Measurements from ENCODE around the gene TTC38.

The TTC38 gene

GRCh38 chr22:46290121-46290842, 22.5 kb downstream of the TTC38 start:
- no peak for TF ChIP-seq CTCF (IDR thresholded peaks at IDR 0.05; ENCODE audit: low read length, missing control alignments)
- no peak overlapping the region for H3K4me3 ChIP-seq (replicated peaks; ENCODE audit: low read depth, low read length)
- DNase-seq (ENCODE audit: low read depth): no peak

- no peak for TF ChIP-seq CTCF (IDR thresholded peaks at IDR 0.05; ENCODE audit: low read length, missing control alignments)
- no peak for DNase-seq (ENCODE audit: low read depth)
- H3K4me3 ChIP-seq (replicated peaks; ENCODE audit: low read depth, low read length): no peak overlapping the region
These were observed 23.3 kb downstream of the TTC38 start for GRCh38 chr22:46290843-46291785.

- H3K4me3 ChIP-seq (replicated peaks; ENCODE audit: low read depth, low read length): no peak overlapping the region
- DNase-seq (ENCODE audit: low read depth): no peak
- no peak for TF ChIP-seq CTCF (IDR thresholded peaks at IDR 0.05; ENCODE audit: low read length, missing control alignments)
These were observed 24.4 kb downstream of the TTC38 start for GRCh38 chr22:46292173-46292572.

DNA sequence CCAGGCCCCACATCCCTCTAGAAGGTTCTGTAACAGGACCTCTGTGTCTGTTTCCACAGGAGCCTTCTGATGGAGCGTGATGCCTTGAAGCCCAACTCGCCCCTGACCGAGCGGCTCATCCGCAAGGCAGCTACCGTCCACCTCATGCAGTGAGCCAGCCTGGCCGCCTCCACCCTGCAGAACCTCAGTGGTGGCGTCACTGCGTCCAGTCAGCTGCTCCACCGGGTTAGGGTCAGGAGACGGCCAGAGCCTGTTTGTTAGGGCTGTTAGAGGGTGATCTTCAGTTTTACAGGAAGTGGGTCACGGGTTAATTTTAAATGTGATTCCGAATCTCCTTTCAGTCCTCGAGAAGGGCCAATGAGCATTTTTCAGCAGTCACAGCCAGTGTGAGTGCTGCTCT, 24.9 kb downstream of the TTC38 start:
- H3K4me3 ChIP-seq (replicated peaks; ENCODE audit: low read depth, low read length): no peak overlapping the region
- TF ChIP-seq CTCF (IDR thresholded peaks at IDR 0.05; ENCODE audit: low read length, missing control alignments): no peak
- DNase-seq (ENCODE audit: low read depth): no peak

DNA sequence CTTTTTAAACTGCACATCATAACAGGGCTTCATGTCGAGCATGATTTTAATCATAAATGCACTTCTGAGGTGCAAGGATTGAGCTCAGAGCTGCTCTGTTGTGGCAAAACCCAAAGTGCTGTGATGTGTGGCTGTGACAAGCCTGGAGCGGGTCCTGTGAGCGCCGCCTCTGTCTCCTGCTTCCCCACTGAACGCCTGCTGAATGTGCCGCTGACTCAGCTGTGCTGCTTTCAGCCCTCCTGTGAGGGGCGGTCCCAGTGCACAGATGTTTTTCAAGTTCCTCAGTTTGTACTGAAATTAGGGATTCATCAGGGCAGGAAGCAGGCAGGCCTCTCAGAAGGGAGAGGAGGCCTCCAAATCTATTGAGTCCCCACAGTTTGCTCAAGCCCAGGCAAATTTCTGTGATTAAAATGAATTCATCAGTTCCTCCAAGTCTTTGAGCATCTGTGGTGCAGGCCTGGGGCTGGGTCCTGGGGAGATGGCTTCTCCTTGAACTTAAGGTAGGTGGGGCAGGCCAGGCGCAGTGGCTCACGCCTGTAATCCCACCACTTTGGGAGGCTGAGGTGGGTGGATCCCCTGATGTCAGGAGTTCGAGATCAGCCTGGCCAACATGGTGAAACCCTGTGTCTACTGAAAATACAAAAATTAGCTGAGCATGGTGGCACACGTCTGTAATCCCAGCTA, 25.9 kb downstream of the TTC38 start:
- DNase-seq (ENCODE audit: low read depth): no peak
- no peak overlapping the region for H3K4me3 ChIP-seq (replicated peaks; ENCODE audit: low read depth, low read length)
- TF ChIP-seq CTCF (IDR thresholded peaks at IDR 0.05; ENCODE audit: low read length, missing control alignments): no peak

DNA sequence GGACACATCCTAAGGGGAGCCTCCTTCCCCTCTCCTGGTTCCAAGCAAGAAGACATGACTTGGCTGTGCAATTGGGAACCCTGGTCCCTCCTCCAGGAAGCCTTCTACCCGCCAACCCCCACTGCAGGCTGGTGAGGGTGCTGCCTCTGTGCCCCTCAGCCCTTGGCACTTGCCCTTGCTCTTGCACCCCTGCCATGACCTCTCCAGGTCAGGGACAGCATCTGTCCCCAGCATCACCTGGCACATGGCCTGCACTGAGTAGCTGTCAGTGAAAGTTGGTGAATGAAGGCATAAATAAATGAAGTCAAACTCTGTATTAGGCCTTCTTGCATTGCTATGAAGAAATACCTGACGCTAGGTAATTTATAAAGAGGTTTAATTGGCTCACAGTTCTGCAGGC, 27.0 kb downstream of the TTC38 start:
- no peak for TF ChIP-seq CTCF (IDR thresholded peaks at IDR 0.05; ENCODE audit: low read length, missing control alignments)
- no peak for DNase-seq (ENCODE audit: low read depth)
- no peak overlapping the region for H3K4me3 ChIP-seq (replicated peaks; ENCODE audit: low read depth, low read length)
